Superior temporal gyrus (tissue), 1 donor: Measurements from ENCODE around the gene FOSL2.
A peak's percentile ranks its signal among the peaks of the same experiment; 100 is the strongest.

ENCODE experiments used
- DNase-seq: peaks from one replicate; pipeline ENCODE4 v3.0.0-alpha.2; 2016; ENCODE audit errors: extremely low spot score

FOSL2 gene

GRCh38 chr2:28374331-28374730 lies 18.3 kb upstream of the FOSL2 start:
- no peak for DNase-seq

GRCh38 chr2:28375236-28375635 lies 17.4 kb upstream of the FOSL2 start:
- no peak for DNase-seq

GRCh38 chr2:28375742-28376631 lies 16.7 kb upstream of the FOSL2 start:
- DNase-seq, result no peak

DNA sequence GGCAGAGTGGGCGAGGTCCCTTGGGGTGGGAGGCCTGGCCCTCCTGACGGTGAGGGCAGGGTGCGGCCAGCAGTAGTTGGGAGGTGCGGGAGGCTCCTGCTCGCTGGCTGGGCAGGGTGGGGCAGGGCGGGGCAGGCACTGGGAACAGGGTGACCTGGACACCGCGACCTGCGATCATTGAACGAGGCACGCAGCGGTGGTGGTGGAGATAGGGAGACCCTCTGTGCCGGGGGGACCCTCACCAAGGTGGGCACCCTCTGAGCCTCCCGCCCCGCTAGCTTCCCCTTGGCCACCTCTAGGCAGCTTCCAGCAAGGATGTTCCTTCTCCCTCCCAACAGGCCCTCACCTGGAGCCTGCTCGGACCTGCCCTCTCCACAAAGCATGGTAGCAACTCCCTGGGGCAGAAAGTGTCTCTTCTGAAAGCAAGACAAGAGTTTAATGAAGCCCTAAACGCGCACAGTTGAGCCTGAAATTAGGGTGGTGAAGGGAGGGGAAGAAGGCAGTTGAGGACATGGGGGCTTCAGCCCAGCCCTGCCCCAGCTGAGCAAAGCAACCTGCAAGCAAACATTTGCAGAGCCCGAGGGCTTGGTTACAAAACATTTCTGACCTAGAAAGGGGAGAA lies 15.4 kb upstream of the FOSL2 start:
- DNase-seq, result no peak

DNA sequence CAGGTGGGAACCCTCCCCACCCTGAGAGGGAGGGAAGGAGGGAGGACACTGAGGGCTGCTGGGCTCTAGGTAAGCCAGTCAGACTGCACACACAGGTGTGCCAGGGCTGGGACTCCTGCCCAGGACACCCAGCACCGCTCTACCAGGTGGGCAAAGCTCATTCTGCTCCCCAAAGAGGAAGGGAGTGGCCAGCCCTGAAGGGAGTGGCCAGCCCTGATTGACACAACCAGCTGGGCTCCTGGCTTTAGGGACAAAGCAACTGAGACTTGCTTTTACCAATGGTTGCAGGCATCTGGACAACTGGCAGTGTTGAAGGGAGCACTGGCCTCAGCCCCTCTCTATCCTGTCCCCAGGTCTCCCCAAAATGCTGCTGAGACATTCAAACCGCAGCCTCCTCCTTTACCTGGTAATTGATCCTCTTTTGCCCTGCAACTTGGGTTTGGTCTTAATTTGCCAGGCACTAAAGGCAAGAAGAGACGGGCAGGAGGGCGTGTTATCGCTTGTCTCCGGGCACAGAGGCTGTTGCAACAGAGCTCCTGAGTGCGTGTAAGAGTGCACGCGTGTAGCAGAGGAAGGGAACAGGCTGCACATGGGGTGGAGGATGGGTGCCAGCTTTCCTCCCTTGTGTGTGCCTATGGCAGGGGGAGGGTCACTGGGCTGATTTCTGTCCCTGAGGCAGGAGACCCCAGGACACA lies 14.5 kb upstream of the FOSL2 start:
- no peak for DNase-seq

DNA sequence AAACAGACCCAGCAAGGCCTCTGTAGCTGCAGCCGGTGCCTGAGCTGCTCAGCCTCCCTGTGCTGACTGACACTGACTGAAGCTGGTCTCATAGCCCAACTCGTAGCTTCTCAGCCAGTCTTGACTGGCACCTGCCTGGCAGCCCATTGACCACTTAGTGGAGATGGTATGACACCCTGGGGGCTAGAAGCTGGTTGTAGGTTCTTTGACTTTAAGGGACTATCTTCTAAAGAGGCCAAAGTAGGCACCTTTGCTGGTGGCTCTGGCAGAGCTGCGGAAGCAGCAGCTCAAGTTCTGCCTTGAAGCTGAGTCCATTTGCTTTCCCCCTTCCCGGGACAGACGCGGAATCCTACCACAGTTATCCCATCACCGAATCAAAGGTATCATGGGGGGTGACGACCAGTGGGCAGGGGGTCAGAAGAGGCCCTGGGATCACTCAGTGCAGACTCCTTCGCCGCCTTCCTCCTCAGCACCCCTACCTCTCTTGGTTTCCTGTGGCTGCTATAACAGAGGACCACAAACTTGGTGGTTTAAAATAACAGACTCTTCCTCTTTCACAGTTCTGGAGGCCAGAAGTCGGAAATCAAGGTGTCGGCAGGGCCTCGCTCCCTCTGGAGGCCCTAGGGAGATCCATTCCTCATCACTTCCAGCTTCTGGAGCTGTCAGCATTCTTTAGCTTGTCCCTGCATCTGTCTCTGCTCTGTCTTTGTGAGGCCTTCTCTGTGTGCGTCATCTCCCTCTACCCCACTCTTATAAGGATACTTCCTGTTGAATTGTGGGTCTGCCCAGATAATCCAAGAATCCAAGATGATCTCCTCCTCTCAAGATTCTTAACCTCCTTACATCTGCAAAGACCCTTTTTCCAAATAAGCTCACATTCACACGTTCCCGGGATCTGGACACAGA lies 13.7 kb upstream of the FOSL2 start:
- DNase-seq, result no peak

DNA sequence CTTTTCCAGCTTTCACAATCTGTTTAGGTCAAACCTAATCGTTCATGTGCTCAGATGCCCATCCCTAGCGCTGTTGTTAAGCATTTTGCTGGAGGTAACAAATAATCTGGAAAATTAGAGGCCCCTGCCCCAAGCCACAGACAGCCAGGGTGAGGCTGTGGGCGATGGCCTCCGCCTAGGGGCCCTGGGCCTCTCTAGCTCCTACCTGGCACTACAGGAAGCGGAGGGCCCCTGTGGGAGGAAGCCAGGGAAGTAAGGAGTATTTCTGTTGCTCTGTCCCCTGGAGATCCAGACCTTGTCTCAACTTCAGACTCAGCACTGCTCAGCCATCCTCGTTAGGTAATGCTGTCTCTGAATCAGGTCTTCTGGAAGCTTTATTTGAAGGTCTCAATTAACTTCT lies 12.4 kb upstream of the FOSL2 start:
- DNase-seq, result no peak

DNA sequence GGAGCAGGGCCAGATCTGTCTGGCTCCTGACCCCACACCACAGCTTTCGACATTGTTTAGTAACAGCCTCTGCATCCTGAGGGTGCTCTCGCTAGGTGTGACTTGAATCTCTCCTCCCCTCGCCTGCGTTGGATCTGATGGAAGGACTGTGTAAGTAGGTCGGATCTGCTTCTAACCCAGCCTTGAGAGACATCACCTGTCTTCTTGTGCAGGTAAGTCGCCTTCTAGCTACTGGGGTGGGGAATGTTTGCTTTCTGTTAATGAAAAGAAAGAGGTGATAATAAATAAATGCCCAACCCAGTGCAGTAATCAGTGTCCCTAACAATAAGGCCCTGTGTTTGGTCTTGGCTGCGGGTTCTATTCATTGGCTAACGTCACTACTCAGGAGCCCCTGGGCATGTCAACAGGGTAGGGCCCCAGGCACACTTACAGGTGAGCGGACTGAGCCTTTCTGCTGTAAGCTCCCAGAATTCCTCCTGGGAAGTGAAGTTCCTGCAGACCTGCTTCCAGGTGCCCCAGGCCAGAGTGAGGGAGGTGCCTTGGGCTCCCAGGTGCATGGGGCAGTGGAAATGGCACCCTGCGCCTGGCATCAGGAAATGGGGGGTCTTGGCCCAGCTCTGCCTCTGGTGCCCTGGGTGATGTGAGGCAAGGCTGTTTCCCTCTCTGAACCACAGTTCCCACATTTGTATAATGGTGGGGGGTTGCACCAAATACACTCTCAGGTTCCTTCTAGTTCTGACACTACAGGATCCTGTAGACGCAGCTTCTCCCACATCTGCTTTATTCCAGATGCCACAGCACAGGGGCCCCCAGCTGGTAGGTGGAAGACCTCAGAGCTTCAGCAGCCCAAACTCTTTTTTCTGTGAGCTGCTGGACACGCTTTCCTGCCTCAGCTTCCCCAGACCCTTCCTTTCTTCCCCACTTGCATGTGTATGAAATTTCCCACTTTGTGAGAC lies 11.2 kb upstream of the FOSL2 start:
- DNase-seq, result no peak

DNA sequence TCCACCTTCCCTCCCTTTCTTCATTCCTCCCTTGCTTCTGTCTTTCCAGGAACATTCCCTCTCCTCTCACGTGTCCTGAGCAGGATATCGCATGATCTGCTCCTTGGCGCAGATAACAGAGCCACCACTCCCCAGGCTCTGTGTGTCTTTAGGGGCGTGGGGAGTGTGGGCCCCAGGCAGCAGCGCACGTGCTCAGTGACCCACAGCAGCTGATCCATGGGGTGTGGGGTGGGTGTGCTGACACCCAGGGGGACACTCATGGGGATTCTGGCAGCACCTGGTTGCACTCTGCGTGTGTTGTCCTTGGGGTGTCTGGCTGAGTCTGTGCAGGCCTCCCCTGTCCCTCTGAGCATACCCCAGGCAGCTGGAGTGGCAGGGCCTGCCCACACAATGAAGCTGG lies 9.9 kb upstream of the FOSL2 start:
- no peak for DNase-seq

GRCh38 chr2:28387082-28387960 lies 5.3 kb upstream of the FOSL2 start:
- no peak for DNase-seq

- DNase-seq, result peak; percentile 47
Measured at GRCh38 chr2:28389399-28390240, 3.0 kb upstream of the FOSL2 start.

DNA sequence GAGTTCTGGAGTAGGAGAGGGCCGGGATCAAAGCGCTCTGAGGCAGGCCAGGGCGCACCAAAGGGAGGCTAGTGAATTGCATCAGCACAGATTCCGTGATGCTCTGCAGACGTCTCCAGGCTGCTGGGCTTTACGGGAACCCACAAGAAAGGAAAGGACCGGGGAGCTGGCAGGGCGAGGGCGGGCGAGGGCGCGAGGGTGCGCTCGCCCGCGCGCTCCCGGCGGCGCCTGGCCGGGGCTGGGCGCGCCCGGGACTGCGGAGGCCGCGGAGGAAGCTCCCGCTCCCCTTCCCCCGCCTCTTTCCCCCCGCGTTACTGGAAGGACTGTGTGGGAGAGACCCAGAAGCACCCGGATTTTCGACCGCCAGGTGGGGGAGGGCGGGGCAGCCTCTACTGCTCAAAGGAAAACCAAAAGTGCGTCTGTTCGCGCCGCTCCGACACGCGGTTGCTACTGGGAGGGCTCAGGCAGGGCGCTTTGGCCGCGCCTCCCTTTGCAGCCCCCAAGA lies 2.4 kb upstream of the FOSL2 start:
- DNase-seq, result no peak

DNA sequence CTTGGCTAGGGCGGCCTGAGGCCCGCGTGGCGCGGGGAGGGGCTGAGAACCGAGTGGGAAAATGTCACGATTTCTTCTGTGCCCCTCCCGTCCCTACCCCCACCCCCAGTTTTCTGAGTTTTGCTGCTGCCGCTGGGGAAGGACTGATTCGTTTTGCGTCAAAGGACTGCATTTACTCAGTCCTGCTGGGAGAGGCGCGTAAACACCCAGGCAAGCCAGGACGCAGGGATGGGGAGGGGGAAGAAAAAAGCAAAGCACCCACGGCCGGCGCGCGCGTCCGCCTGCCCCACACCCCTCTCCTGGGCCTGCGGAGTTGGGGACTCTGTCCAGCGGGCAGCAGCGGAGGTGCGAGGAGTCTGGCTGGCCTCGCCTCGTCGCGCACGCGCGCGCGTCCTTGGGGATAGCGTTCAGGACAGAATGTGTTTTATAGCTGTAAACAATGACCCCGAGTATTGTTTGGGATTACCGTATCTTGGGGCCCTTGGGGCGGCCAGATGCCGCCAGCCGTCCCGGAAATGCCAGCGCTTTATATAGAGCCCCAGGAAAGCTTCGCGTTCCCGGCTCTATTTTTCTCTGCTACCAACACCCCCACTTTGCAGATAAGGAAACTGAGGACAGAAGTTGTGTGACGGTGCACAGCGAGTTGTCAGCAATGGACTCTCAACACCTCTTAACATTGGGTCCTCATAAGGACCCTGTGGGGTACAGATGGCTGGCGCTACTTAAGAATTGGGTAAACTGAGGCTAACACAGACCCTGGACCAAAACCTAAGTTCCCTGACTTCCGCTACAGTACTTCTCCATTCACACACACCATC lies 1.7 kb upstream of the FOSL2 start:
- peak; percentile 43 for DNase-seq

- peak; percentile 38 for DNase-seq
Measured at GRCh38 chr2:28391564-28392296, 928 bp upstream of the FOSL2 start.

- DNase-seq, result peak; percentile 30
Measured at GRCh38 chr2:28393114-28393836, 617 bp downstream of the FOSL2 start.

- no peak for DNase-seq
Measured at GRCh38 chr2:28394331-28394877, 1.7 kb downstream of the FOSL2 start.
